Activated CD4-positive, alpha-beta T cell treated with anti-CD3 and anti-CD28 coated beads for 36 hours (primary cell): Measurements from ENCODE around the gene FBH1. TPM values are rescaled to one million over a fixed set of nuclear protein-coding genes. Genes with fewer than 3 reads are reported as not detected.
"Not testable (repeated sequence)": the region's sequence is repeated elsewhere in the genome, so short reads cannot be mapped to it uniquely, and the experiment has no call there.

Source experiments
- ATAC-seq: fragments of 200-7000 bp; cut with Tn5 transposase; one replicate; pipeline ENCODE4 v1.10.0; 2021; ENCODE audit warnings: mild to moderate bottlenecking, moderate library complexity
- CTCF ChIA-PET: fragments of 350-600 bp; sonication (Branson Sonifier 250); formaldehyde crosslinking; loops from one replicate; lab custom pipeline; 2021; ENCODE audit warnings: antibody characterized with exemption; lab: Charles Lee
- POLR2A ChIA-PET: fragments of 350-600 bp; sonication (Branson Sonifier 250); formaldehyde crosslinking; loops from one replicate; lab custom pipeline; 2021; ENCODE audit warnings: antibody characterized with exemption, inconsistent platforms; lab: Charles Lee
- DNase-seq: peaks from one replicate; pipeline ENCODE4 v3.0.0-alpha.2; 2020
- H3K27ac Mint-ChIP-seq: one replicate; pipeline ENCODE4 v1.8.0; 2021; ENCODE audit warnings: mixed read lengths
- H3K27me3 Mint-ChIP-seq: one replicate; pipeline ENCODE4 v1.8.0; 2021; ENCODE audit warnings: mixed read lengths
- H3K36me3 Mint-ChIP-seq: one replicate; pipeline ENCODE4 v1.8.0; 2021; ENCODE audit warnings: low read depth, mixed read lengths
- H3K4me1 Mint-ChIP-seq: one replicate; pipeline ENCODE4 v1.8.0; 2021; ENCODE audit warnings: mixed read lengths
- H3K4me3 Mint-ChIP-seq: one replicate; pipeline ENCODE4 v1.8.0; 2021; ENCODE audit warnings: mild to moderate bottlenecking, moderate library complexity, mixed read lengths
- H3K9me3 Mint-ChIP-seq: one replicate; pipeline ENCODE4 v1.8.0; 2021; ENCODE audit warnings: low read depth, mixed read lengths
- intact Hi-C, 2 experiments: fragments of 100-400 bp; cut with DNase I in 1 of 2; cut with micrococcal nuclease in 1 of 2; formaldehyde crosslinking; loops; one replicate each; pipeline versions ENCODE4 v1.14.2 to v1.15.1; 2022 to 2024; cut with DNase I, micrococcal nuclease
- total RNA-seq, 2 experiments: library from RNA; stranded (reverse); gene quantifications; one replicate each; pipeline ENCODE4 v1.2.3, GENCODE V29; 2021

Gene FBH1
- total RNA-seq, 2 experiments from 2014 or later, result 53.3 to 56.2 TPM

DNA sequence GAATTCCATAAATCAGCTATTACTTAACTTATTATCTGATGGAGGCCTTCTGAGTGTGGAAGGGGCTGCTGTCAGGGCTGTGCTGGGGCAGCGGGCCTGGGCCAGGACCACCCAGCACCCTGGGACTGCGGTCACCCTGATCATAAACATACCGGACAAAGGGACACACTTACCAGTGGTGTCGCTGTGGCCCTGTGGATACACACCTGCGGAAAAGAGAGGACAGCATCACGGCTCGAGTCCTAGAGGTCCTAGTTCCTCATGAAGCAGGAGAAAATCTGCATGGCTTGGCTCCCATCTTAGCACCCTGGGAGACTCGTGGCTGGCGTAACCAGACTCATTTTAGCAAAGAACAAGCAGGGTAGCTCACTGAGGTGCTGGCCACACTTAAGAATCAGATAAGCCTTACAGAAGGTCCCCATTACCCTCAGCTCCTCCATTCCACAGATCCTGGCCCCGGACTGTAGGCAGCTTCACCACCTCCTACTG lies 69.6 kb downstream of the FBH1 start:
- Mint-ChIP-seq H3K27ac (no peak overlapping the region), H3K4me3 (no peak overlapping the region), H3K36me3 (peaks cover 38% of the 10 kb centered on the region), H3K9me3 (no peaks in the 10 kb centered on the region), H3K4me1 (no peaks in the 10 kb centered on the region), H3K27me3 (no peaks in the 10 kb centered on the region)
- ChIA-PET CTCF (interaction anchor here (1.1 kb wide), 1 partner anchor 442 kb away, joined by 3 read pairs; no protein-coding TSS in a partner anchor), POLR2A (no interaction called here)
- no peak for ATAC-seq
- no peak for DNase-seq
- intact Hi-C loops, result no loop called here

DNA sequence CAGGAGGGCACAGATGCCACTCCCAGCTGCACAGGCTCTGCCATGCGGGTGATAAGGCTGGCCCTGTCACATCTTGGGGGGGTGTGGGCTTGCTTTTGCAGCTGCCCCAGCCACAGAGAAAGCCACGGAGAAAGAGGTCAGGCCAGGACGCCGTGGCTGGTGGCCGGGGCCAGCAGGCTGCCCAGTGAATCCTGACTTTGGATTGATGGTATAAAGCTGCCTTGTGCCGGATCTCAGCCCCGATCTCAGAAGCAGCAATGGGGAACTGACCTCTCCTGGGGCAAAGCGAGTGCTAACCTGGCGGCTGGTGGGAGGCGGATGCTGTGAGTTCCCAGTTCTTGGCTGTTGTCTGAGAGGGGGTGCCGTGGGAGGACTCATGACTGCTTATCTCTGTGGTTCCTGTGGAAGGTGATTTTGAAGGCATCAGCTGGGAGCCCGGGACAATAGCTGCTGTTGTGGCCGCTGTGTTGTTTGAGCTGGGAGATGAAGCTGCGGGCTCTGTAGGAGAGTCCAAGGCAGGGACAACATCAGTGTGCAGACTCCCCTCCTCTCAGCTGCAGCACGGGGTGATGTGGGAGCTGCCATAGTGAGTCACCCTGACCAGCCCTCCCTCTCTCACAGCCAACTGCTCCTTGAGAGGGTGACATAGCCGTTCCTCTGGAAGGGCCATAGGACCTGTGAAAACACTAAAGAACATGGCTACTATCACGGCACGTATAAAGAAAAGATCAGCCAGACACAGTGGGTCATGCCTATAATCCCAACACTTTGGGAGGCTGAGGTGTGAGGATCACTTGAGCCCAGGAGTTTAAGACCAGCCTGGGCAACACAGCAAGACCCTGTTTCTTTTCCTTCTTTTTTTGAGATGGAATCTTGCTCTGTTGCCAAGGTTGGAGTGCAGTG lies 70.3 kb downstream of the FBH1 start:
- intact Hi-C loops, result no loop called here
- Mint-ChIP-seq H3K4me3 (no peak overlapping the region), H3K27ac (no peak overlapping the region), H3K27me3 (no peaks in the 10 kb centered on the region), H3K4me1 (no peaks in the 10 kb centered on the region), H3K9me3 (no peaks in the 10 kb centered on the region), H3K36me3 (peaks cover 38% of the 10 kb centered on the region)
- DNase-seq, result no peak
- ChIA-PET POLR2A (no interaction called here), CTCF (interaction anchor here (0.6 kb wide), 2 partner anchors 243 to 299 kb away, joined by 3 read pairs; partner anchors contain the start of gene PFKFB3)
- no peak for ATAC-seq

DNA sequence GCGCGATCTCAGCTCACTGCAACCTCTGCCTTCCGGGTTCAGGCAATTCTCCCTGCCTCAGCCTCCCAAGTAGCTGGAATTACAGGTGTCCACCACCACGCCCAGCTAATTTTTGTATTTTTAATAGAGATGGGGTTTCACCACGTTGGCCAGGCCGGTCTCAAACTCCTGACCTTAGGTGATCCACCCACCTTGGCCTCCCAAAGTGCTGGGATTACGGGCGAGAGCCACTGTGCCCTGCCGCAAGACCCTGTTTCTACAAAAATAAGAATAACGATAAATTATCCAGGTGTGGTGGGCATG lies 70.9 kb downstream of the FBH1 start:
- DNase-seq, H3K27ac Mint-ChIP-seq, intact Hi-C loops, POLR2A ChIA-PET, H3K4me3 Mint-ChIP-seq, H3K9me3 Mint-ChIP-seq, ATAC-seq, H3K27me3 Mint-ChIP-seq, H3K4me1 Mint-ChIP-seq: not testable (repeated sequence)
- peaks cover 38% of the 10 kb centered on the region for H3K36me3 Mint-ChIP-seq
- CTCF ChIA-PET, result interaction anchor here (0.6 kb wide), 1 partner anchor 242 kb away, joined by 3 read pairs; the partner anchor contains the start of gene PFKFB3

DNA sequence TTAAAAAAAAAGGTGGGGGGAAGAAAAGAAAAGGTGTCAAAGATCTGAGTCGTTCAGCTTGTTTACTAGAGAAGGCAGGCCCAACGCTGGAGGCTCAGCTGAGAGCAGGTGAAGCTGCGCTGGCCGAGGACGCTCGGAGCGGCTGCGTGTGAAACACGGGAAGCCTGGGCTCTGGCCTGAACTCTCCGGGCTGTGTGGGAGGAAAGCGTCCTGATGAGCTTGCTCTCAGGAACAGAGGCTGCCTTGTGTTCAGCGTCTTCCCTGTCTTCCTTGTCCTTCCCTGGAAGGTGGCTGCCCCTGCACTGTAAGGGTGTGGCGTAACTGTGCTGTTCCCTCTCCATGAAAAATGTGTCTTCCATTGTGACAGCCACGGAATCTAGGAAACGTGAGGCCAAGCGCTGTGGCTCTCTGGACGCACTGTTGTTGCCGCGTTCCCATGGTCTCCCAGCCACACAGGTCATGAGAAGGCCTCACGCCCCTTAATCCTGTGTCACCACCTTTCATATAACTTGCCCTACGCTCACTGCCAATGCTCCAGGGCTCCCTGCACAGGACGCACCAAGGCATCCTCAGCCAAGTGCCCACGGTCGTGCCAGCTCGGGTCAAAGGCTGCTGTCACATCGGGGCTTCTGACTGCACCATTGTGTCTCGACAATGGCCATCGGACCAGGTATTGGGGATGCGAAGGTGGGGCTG lies 71.5 kb downstream of the FBH1 start:
- Mint-ChIP-seq H3K27ac (no peak overlapping the region), H3K9me3 (no peaks in the 10 kb centered on the region)
- DNase-seq, result no peak

GRCh38 chr10:5962358-5962940 lies 72.4 kb downstream of the FBH1 start:
- H3K27ac Mint-ChIP-seq, ATAC-seq, DNase-seq, POLR2A ChIA-PET, intact Hi-C loops, H3K4me1 Mint-ChIP-seq, H3K27me3 Mint-ChIP-seq, H3K4me3 Mint-ChIP-seq, H3K9me3 Mint-ChIP-seq, CTCF ChIA-PET: not testable (repeated sequence)
- peaks cover 37% of the 10 kb centered on the region for H3K36me3 Mint-ChIP-seq

More for the DNA sequence above, 71.5 kb downstream of the FBH1 start:
- no peaks in the 10 kb centered on the region for H3K27me3 Mint-ChIP-seq
- no peaks in the 10 kb centered on the region for H3K4me1 Mint-ChIP-seq
- intact Hi-C loops, result no loop called here
- peaks cover 36% of the 10 kb centered on the region for H3K36me3 Mint-ChIP-seq
- no peak for ATAC-seq
- POLR2A ChIA-PET, result no interaction called here
- no peak overlapping the region for H3K4me3 Mint-ChIP-seq
- CTCF ChIA-PET, result interaction anchor here (0.6 kb wide), 1 partner anchor 241 kb away, joined by 3 read pairs; the partner anchor contains the start of gene PFKFB3

DNA sequence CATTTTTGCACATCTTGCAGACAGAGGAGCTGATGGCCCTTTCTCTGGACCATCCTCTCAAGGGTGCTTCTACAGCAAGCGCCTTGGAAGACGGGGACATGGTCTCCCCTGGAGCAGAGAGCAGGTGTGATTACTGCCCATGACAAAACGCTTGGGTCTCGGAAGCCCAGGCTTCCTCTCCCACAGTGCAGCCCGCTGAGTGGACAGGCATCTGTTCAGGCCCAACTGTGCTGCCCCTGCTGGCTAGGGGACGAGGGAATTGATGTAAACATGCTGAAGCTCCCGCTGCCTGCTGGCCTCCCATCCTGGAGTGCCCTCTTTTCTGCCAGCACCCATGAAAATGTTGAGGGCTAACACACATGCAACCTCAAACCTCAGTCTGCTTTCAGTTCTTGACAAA lies 73.0 kb downstream of the FBH1 start:
- Mint-ChIP-seq H3K4me1 (no peaks in the 10 kb centered on the region), H3K27ac (no peak overlapping the region), H3K27me3 (no peaks in the 10 kb centered on the region), H3K36me3 (peaks cover 36% of the 10 kb centered on the region), H3K4me3 (no peak overlapping the region), H3K9me3 (no peaks in the 10 kb centered on the region)
- ChIA-PET CTCF (no interaction called here), POLR2A (no interaction called here)
- intact Hi-C loops, result no loop called here
- ATAC-seq (no peak), DNase-seq (no peak)

DNA sequence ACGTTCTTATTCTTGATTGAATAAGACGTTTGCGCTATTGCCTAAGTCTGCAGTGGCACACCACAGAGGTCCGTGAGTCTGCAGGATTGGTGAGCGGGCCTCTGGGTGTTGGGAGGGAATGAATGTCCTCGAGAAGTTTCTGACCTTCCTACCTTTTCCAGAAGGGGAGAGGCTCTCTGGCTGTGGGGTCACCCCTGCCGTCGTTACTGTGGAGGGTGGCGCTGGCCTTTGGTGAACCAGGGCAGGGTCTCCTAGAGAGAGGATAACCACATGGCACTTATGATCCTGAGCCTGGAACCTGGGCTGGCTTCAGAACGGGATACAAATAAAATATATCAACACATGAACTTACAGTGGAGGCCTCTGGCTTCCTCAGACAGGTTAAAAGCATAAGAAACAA lies 73.5 kb downstream of the FBH1 start:
- peaks cover 36% of the 10 kb centered on the region for H3K36me3 Mint-ChIP-seq
- no peaks in the 10 kb centered on the region for H3K27me3 Mint-ChIP-seq
- no peak overlapping the region for H3K27ac Mint-ChIP-seq
- H3K9me3 Mint-ChIP-seq, result no peaks in the 10 kb centered on the region
- POLR2A ChIA-PET, result no interaction called here
- intact Hi-C loops, result no loop called here
- CTCF ChIA-PET, result no interaction called here
- ATAC-seq (no peak), DNase-seq (no peak)
- H3K4me1 Mint-ChIP-seq, result no peaks in the 10 kb centered on the region
- no peak overlapping the region for H3K4me3 Mint-ChIP-seq

GRCh38 chr10:5964736-5965135 lies 74.7 kb downstream of the FBH1 start:
- Mint-ChIP-seq H3K27ac (no peak overlapping the region), H3K36me3 (peaks cover 36% of the 10 kb centered on the region), H3K27me3 (no peaks in the 10 kb centered on the region), H3K9me3 (no peaks in the 10 kb centered on the region), H3K4me1 (no peaks in the 10 kb centered on the region), H3K4me3 (no peak overlapping the region)
- DNase-seq, result no peak
- no peak for ATAC-seq
- ChIA-PET POLR2A (no interaction called here), CTCF (interaction anchor here (0.8 kb wide), 1 partner anchor 159 kb away, joined by 3 read pairs; no protein-coding TSS in a partner anchor)
- intact Hi-C loops, result no loop called here

DNA sequence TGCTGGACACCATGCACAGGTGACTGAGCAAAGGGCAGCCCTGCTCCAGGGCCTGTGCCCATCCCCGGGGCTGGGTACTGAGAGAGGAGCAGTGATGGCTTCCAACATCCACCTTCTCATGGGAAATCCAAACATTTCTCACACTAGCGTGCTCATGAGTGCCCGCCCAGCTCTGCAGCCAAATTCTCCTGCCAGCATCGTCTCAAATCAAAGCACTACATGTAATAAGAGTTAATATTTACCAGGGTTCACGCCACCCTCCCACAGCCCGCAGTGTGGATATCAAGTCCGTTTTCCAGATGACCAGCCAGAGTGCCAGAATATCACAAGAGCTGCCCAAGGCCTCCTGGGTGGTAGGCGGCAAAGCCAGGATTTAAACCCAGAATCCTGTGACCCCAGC lies 75.2 kb downstream of the FBH1 start:
- ATAC-seq (no peak), DNase-seq (no peak)
- Mint-ChIP-seq H3K4me3 (no peak overlapping the region), H3K27me3 (no peaks in the 10 kb centered on the region), H3K4me1 (peaks cover 5% of the 10 kb centered on the region), H3K27ac (no peak overlapping the region), H3K36me3 (peaks cover 34% of the 10 kb centered on the region), H3K9me3 (no peaks in the 10 kb centered on the region)
- intact Hi-C loops, result no loop called here
- CTCF ChIA-PET, result interaction anchor here (0.8 kb wide), 1 partner anchor 159 kb away, joined by 3 read pairs; no protein-coding TSS in a partner anchor
- POLR2A ChIA-PET, result no interaction called here

DNA sequence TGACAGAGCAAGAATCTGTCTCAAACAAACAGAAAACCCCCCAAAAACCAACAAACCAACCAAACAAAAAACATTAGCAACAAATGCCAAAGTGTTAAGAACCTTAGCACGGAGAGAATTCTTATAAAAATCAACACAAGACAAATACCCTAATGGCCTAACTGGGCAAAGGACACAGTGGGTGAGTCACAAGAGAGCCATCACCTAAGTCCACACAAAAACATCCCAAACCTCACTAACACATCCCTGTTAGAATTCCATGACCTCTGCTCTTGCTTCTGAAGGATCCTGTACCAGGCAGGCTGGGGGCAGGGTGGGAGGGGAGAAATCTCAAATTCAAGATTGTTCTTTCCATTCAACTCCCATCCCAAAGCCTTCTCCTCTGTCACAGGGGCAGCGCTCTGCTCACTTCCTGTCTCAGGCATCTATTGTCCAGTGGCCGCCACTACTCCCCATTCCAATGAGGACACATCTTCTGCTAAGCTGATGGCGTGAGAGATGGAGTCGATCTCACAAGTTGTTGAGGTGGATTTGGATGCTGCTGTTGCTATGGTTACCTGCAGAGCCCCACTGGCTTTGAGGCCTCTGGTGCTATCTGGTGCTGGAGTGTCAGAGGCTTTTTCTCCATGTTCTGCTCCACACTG lies 78.1 kb downstream of the FBH1 start:
- Mint-ChIP-seq H3K27ac (no peak overlapping the region), H3K36me3 (peaks cover 19% of the 10 kb centered on the region), H3K4me3 (no peak overlapping the region), H3K4me1 (peaks cover 29% of the 10 kb centered on the region), H3K27me3 (no peaks in the 10 kb centered on the region), H3K9me3 (no peaks in the 10 kb centered on the region)
- intact Hi-C loops, result no loop called here
- ATAC-seq, result no peak
- POLR2A ChIA-PET, result no interaction called here
- no peak for DNase-seq
- CTCF ChIA-PET, result no interaction called here
